22Rv1 (cell line): Measurements from ENCODE around the gene FGFR3.

Experiments used
- CTCF ChIP-seq: fragments of 450-650 bp; IDR thresholded peaks from 2 replicates; pipeline ENCODE4 v1.5.1; 2017; ENCODE audit warnings: mild to moderate bottlenecking
- ZFX ChIP-seq: fragments of 450-650 bp; IDR thresholded peaks from 2 replicates; pipeline ENCODE4 v1.6.1; 2017; ENCODE audit warnings: antibody characterized with exemption, borderline replicate concordance

GRCh38 chr4:1754336-1754735 lies 38.8 kb upstream of the FGFR3 start:
- TF ChIP-seq CTCF (no peak), ZFX (no peak)
